GM21737 (cell line): ENCODE measurements around the gene RNF182.
"Not testable (repeated sequence)": the region's sequence is repeated elsewhere in the genome, so short reads cannot be mapped to it uniquely, and the experiment has no call there.

Experiments used
- ATAC-seq: cut with Tn5 transposase; IDR thresholded peaks from one replicate; pipeline ENCODE4 v1.9.1; 2021; ENCODE audit warnings: mild to moderate bottlenecking, moderate library complexity; ENCODE audit not compliant: unreplicated experiment

The RNF182 gene

DNA sequence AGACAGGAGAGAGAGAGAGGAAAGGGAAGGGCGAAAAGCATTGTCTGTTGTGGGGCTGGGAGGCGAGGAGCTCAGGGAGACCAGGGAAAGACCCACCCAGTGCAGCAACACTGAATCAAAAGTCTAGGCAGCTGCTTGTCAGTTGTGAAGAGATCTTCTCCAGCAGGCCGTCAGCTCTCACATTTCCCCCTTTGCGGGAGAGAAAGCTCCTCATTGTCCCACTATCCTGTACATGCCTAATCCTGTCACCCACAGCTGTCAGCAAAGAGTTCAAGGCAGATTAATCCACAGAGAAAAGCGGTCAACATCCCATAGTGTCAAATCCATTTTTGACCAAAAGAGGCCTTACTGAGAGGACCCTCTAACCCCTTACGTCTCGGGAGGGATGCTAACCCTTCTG, 27.3 kb downstream of the RNF182 start:
- no peak for ATAC-seq

DNA sequence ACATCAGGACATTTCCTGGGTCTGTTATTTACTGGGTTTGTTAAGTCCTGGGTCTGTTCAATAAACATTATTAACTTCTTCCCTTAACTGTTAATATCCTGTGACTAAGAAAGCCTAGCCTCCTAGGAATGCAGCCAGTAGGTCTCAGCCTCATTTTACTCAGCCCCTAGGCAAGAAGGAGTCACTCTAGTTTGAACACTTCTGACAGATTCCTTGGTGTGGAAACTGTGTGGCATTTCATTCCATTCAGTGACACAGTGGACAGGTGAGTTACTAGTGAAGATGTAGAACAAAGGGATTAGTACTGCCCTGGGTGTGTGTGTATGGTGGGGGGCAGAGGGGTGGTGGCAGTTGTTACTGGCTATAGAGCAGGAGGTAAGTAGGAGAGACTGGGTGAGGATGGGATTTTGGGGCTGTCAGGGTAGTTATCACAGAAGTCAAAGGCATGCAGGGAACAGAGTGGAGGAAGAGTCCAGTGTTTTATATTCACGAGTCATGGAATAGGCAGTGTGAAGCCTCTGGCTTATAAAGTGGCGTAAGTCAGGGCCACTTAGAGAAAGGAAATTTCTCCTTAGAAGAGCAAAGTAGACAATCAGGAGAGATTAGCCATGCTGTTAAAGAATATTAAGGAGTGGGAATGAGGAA, 28.4 kb downstream of the RNF182 start:
- no peak for ATAC-seq

DNA sequence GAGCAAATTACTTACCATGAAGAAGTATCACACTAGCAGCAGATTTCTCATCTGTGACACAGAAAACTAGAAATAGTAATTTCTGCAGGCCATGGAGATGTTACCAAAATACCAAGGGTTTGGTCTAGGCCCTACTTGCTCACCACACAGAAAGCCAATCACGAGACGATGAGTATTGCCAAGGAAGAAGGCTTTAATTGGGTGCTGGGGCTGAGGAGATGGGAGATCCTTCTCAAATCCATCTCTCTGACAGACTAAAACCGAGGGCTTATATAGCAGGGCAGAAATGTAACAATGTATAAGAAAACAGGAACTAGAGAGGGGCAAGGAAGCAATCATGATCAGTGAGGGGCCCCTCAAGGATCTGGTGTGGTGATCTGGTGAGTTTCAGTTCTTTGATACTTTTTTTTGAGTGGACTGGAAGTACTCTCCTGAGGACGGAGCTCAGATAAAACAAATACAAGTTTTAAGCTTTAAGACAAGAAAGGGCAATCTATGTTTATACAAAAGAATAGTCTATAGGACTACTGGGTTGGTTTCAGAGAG, 40.9 kb downstream of the RNF182 start:
- ATAC-seq: no peak

DNA sequence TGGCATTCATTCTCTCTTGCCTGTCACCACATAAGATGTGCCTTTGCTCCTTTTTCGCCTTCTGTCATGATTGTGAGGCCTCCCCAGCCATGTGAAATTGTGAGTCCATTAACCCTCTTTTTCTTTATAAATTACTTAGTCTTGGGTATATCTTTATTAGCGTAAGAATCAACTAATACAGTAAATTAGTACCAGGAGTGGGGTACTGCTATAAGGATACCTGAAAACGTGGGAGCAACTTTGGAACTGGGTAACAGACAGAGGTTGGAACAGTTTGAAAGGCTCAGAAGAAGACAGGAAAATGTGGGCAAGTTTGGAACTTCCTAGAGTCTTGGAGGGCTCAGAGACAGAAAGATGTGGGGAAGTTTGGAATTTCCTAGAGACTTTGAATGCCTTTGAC, 46.6 kb downstream of the RNF182 start:
- ATAC-seq: no peak

DNA sequence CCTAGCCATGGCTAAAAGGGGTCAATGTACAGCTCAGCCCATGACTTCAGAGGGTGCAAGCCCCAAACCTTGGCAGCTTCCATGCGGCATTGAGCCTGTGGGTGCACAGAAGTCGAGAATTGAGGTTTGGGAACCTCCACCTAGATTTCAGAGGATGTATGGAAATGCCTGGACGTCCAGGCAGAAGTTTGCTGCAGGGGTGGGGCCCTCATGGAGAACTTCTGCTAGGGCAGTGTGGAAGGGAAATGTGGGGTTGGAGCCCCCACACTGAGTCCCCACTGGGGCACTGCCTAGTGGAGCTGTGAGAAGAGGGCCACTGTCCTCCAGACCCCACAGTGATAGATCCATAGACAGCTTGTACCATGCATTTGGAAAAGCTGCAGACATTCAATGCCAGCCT, 47.9 kb downstream of the RNF182 start:
- not testable (repeated sequence) for ATAC-seq

DNA sequence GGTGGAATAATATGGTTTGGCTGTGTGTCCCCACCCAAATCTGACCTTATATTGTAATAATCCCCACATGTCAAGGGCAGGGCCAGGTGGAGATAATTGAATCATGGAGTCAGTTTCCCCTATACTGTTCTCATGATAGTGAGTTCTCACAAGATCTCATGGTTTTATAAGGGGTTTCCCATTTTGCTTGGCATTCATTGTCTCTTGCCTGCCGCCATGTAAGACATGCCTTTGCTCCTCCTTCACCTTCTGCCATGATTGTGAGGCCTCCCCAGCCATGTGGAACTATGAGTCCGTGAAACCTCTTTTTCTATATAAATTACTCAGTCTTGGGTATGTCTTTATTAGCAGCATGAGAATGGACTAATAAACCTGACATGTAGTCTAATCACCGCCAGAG, 48.7 kb downstream of the RNF182 start:
- not testable (repeated sequence) for ATAC-seq

DNA sequence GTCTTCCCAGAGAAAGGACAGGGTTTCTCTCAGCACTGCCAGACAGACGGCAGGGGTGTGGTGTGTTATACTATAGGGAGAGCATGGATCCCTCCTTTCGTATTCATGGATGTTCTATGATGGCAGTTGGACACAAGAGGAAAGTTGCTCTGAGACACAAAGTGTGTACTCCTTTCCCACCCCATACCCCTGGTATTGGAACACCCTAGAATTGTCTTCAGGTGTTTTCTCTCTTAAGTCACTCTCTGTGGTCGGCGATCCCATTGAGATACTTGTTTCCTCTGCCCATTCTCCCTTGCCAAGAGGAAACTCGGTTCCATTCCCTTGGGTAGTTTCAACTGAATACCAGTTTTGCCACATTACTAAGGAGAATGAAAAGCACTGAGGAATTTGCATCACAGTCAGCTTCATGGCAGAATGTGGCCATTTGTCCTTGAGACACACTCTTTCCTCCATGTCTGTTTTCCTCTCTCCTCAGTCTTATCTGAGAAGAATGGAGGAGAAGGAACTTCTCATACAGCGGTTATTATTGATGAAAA, 53.4 kb downstream of the RNF182 start:
- no peak for ATAC-seq

DNA sequence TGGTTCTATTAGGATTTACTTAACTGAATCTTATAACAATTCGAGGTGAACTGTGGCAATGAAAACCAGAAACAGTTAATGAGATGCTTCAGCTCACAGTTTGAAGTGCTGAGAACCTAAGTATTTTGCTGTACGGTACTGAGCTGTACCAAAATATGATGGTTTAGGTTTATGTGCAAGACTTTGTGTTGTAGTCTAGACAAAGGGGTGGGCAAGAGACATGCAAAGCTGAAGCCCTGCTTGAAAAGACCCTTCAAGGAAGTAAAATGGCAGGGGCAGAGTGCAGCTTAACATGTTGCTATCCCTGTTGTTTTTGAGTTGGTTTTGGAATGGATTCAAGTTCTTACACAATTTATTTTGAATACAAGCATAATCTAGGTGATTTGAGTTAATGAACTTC, 54.0 kb downstream of the RNF182 start:
- no peak for ATAC-seq

DNA sequence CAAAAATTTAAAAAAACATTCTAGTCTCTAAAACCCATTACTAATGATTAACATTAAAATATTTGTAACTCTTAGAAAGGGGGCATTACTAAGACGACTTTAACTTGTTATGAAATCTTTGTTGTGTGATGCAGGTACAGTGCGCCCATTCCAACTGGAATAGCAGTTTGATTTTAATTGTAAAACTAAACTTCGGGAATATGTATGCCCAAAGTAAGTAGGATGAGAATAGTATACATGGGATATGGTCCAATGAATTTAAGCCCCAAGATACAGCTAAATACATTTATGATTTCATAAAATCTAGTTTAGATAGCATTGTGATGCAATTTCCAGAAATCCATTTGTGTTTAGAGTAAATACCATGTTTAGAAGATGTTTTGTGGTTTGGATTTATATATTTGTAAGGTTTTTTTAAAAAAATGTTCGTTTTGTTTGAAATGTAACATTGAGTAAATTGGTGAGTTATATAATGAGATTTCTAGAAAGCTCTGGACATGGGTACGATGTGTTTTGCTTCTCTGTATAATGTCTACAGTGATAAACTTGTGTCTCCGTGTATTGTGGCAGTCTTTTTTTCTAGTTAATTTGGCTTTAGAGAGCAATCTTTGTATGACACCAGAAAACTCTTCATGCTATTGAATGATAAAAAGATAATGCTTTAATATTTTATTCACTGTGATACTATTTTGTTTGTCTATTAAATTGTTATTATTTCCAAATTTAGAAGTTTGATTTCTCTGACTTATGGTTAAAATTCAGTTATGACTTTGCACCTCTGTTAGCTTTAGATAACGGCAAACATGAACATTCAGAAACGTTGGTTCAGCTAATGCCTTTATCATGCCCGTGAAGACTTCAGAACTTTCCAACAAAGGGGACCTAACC, 54.8 kb downstream of the RNF182 start:
- no peak for ATAC-seq

DNA sequence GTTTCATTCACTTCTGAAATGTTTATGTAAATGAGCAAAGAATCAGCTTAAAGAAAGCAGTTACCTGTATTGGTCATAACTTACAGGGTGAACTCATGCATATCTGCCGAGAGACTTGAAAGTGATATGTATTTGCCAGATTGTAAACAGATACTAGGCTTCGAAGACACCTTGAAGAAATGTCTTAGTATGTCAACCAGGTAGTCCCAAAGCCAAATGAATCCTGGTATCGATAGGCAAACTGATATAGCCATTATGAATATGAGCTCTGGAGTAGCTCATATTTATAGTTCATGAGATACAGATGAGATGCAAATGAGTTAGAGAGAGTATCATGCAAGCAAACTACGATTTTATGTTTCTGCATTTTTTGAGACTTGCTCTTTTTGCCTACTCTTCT, 55.8 kb downstream of the RNF182 start:
- ATAC-seq: no peak

DNA sequence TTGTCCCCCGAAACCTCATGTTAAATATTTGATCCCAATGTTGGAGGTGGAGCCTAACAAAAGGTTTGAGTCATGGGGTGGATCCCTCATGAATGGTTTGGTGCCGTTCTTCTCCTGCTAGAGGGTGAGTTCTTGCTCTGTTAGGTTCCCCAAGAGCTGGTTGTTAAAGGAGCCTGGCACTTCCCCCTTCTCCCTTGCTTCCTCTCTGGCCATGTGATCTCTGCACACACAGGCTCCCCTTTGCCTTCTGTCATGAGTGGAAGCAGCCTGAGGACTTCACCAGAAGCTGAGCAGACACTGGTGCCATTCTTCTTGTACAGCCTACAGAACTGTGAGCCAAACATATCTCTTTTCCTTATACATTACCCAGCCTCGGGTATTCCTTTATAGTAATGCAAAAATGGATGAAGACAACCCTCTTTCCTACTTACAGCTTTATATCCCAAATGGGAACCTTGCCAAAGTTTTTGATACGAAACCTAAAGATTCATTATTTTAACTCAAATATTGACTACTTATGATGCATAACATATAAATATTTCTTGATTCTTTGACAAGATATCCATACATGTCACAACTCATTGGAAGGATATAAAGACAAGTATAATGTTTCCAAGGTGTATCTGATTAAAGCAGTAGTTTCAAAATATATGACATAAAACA, 61.0 kb downstream of the RNF182 start:
- no peak for ATAC-seq

DNA sequence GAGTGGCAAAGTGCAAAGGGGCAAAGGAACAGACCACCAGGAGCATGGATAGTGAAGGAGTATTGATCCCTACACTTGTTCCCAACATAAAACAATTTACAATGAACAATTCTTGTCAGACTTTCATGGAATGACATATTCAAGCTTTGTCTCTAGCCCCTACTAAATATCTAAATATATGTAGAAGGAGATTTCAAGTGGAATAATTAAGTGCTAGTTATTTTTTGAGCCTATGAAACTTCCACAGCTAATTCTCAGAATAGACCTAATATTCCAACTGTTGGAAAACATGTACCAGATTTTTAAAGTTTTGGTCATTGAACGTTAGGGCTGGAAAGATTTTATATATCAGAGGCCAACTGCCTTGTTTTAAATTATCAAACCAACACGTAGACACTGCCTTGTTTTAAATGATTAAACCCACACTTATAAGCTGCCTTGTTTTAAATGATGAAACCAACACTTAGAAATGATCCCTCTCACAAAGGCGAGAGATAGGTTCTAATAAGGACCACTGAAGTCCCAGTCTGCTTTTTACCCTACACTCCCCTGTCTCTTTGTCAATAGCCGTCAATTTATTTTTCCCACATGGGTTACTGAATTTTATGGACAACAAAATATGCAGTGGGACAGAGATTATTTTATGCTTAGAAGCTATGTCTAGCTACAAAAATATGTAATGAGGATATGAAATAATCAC, 62.1 kb downstream of the RNF182 start:
- ATAC-seq: no peak

DNA sequence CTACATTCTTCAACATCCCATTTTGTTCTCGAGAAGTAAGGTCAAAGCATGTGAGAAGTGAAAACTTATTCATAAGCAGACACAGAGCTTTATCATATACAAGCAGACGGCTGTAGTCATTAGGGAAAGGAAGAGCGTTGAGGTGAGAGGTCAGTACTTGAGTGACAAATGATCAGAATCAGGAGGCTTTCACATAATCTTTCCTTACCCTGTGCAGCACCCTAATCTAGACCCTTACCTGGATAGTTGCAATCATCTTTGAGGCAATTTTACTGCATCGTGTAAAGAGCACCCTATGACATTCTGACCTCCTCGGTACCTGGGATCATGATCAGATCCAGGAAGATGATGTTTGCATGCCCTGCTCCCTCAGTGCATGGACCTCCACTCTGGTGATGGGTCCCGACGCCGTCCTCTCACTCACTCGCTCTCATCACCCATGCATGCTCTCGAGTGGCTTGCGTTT, 62.7 kb downstream of the RNF182 start:
- ATAC-seq: no peak

DNA sequence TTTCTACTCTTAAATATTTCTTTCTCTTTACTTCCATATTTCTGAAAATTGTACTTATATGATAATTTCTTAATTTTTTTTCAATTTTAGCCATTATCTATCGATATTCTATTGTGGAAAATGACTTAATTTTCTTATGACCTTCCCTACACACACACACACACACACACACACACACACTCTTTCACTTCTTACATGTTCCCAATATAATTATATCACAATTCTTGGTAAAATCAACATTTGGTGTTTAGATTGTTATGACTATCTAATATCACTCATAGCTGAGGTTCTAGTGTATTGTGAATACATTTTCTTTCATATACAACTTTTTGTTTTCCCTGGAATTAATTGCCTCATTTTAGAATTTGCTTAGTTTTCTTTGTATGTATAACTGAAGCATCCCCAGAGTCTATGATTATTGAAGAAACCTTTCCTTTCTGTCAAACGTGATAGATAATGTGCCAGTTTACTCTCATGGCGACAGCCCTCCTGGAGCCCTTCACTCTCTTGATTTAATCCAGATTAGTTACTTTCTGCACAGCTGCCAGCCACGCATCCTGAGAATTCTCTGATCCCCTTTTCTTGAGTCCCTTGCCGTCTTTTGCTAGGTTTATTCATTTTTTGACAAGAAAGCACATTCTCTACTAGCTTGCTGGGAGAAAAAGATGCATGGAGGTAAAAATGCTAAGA, 63.4 kb downstream of the RNF182 start:
- no peak for ATAC-seq

DNA sequence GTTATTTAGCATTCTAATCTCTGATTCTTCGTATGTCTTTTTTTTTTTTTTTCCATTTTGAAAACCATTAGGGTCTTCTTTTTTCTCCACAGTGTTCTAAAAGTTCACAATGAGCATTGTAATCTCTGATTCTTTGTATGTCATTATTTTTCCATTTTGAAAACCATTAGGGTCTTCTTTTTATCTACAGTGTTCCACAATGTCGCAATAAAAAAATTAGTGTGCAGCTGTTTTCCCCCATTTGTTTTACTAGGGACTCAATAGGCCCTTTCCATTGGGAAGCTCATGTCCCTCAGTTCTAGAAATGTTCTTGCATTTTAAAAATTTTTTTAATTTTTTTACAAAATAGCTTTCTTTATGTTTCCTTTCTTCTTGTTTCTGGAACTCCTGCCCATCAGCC, 64.2 kb downstream of the RNF182 start:
- no peak for ATAC-seq

DNA sequence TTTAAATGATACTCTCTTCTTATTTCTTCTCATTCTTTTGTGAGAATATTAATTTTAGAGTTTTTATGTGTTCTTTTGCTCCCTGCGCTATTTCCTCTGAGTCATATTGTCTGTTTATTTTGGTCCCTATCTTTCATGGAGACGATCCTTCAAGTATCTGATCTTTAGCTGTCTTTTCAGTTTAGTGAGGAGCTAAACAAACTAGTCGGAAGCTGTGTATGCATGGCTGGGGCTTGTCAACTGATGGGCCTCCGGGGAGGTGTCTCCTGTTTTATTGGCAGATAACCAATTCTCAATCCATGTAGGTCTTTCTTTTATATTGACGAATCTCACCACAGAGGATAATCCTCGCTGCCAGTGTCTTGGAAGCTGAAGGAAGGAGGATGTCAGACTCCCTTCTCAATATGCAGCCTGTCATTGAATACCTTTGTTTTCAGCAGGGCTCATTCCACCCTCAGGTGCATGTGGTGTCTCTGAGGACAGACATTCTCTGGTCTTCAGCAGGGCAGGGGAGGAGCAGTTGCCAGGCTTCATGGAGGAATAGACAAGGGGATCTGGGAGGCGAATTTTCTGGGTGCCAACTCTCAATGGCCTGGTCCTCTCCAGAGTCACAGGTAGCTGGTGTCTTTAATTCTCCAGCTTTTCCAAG, 64.9 kb downstream of the RNF182 start:
- no peak for ATAC-seq

DNA sequence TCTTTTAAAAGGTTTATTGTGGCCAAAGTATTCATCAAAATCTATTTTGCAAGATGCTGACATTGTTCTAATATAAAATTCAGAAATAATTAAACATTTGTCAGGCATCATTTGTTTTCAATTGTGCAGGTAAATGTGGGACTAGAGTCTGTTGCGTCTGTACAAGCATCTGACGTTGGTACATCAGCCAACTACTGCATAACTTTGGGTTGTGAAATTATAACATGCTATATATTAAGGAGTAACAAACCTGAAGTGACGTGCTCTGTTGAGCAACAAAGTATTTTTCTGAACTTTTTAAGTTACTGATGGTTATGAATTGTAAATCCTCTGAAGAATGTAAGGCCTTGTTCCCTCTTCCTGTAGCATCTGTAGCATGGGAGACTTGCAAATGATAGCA, 66.0 kb downstream of the RNF182 start:
- ATAC-seq: no peak

DNA sequence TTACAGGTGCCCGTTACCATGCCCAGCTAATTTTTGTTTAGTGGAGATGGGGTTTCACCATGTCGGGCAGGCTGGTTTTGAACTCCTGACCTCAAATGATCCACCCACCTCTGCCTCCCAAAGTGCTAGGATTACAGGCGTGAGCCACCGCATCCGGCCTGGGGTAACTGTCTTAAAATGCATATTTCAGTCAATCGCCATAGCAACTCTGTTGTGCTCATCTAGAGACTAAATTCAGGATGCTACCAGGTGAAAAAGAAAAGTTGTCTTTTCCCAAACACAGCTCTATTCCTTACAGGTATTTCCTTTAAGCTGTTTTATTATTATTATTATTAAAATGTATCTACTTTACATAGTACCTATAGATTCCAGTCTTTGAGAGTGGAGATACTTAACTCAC, 66.6 kb downstream of the RNF182 start:
- no peak for ATAC-seq

DNA sequence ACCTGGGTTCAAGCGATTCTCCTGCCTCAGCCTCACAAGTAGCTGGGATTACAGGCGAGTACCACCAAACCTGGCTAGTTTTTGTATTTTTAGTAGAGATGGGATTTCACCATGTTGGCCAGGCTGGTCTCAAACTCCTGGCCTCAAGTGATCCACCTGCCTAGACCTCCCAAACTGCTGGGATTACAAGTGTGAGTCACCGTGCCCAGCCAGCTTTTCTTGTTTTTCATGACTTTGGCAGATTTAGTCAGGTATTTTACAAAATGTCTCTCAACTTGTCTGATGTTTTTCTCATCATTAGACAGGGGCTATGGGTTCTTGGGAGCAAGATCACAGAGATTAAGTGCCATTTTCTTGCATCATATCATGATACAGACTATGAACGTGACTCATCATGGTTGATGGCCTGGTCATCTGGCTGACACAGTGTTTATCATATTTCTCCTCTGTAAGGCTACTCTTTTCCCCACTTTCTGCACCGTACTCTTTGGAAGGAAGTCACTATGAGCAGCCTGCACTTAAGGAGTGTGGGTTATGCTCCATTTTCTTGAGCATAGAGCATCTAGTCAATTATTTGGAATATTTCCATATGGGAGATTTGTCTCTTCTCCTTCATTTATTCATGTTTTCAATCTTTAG, 67.8 kb downstream of the RNF182 start:
- ATAC-seq: no peak
